ENCODE results near the gene ARMC2. TPM values are rescaled to one million over a fixed set of nuclear protein-coding genes. Genes with fewer than 3 reads are reported as not detected.

The ARMC2 gene
- polyA plus RNA-seq, 2 of the 4 experiments (the other 2 are of a cell fraction), result 2.1 to 4.9 TPM

GRCh38 chr6:109002882-109003281 lies 154.7 kb downstream of the ARMC2 start:
- Histone ChIP-seq H3K4me3 (no peak overlapping the region), H3K4me2 (no peak overlapping the region), H3K9me3 (no peaks in the 10 kb centered on the region), H3K4me1 (peaks cover 5% of the 10 kb centered on the region; the same call in 2 of the 3 replicates), H3K27ac (no peak overlapping the region)
- ATAC-seq (no peak), DNase-seq (ENCODE audit: low read depth in 1 of 2, low spot score in 1 of 2) (no peak), FAIRE-seq (no peak)
- CTCF ChIA-PET, result no interaction called here
- POLR2A ChIA-PET, result no interaction called here
- TF ChIP-seq PHF8 (IDR thresholded peaks at IDR 0.05; ENCODE audit: borderline replicate concordance, low read depth) (no peak), ZC3H11A (IDR thresholded peaks at IDR 0.05) (no peak), NFE2L2 (conservative IDR thresholded peaks at IDR 0.05; ENCODE audit: low read length) (no peak), SMC3 (IDR thresholded peaks at IDR 0.05) (no peak), ELK1 (IDR thresholded peaks at IDR 0.05; ENCODE audit: low read depth, low read length) (no peak), KDM1A (IDR thresholded peaks at IDR 0.05; ENCODE audit: low read depth) (no peak), HOXB13 (CRISPR knock-in tag; IDR thresholded peaks at IDR 0.05; ENCODE audit: low read depth) (no peak)

GRCh38 chr6:109006818-109007217 lies 158.6 kb downstream of the ARMC2 start:
- H3K4me1 ChIP-seq, result peaks cover 5% of the 10 kb centered on the region; the same call in 2 of the 3 replicates
- 58% methylated on average over 1 of the region's 1 CpG for WGBS (ENCODE audit: missing lambda C conversion rate)
- FAIRE-seq (no peak), ATAC-seq (no peak), DNase-seq (ENCODE audit: low read depth in 1 of 2, low spot score in 1 of 2) (no peak)
- ChIA-PET POLR2A (no interaction called here), CTCF (interaction anchor here (1.3 kb wide), 1 partner anchor 114 kb away, joined by 3 read pairs; no protein-coding TSS in a partner anchor)
- no peaks in the 10 kb centered on the region for H3K9me3 ChIP-seq
- H3K4me2 ChIP-seq, result no peak overlapping the region
- TF ChIP-seq HDAC2 (IDR thresholded peaks at IDR 0.05), result no peak
- no peak for TF ChIP-seq POLR2AphosphoS2 (conservative IDR thresholded peaks at IDR 0.05; ENCODE audit: low read length)
- no peak for TF ChIP-seq CEBPB (IDR thresholded peaks at IDR 0.05)
- no peak for TF ChIP-seq ZFP36 (IDR thresholded peaks at IDR 0.05; ENCODE audit: borderline replicate concordance, partially characterized antibody)
- no peak for TF ChIP-seq MYC (IDR thresholded peaks at IDR 0.05; ENCODE audit: borderline replicate concordance, low read length)
- TF ChIP-seq GATA3 (IDR thresholded peaks at IDR 0.05; ENCODE audit: borderline replicate concordance), result no peak
- TF ChIP-seq SMC3 (IDR thresholded peaks at IDR 0.05), result no peak
- TF ChIP-seq KDM5A (IDR thresholded peaks at IDR 0.05), result no peak
- no peak for TF ChIP-seq RFX5 (IDR thresholded peaks at IDR 0.05)
- no peak for TF ChIP-seq FOSL2 (IDR thresholded peaks at IDR 0.05)
- no peak for TF ChIP-seq FOSL2 (CRISPR knock-in tag; IDR thresholded peaks at IDR 0.05)
- TF ChIP-seq CBX8 (IDR thresholded peaks at IDR 0.05), result no peak
- no peak for TF ChIP-seq HOXB5 (CRISPR knock-in tag; IDR thresholded peaks at IDR 0.05)
- TF ChIP-seq HOXA7 (CRISPR knock-in tag; IDR thresholded peaks at IDR 0.05), result no peak
- TF ChIP-seq NPAS2 (CRISPR knock-in tag; IDR thresholded peaks at IDR 0.05; ENCODE audit: borderline replicate concordance), result no peak
- TF ChIP-seq HOXB13 (CRISPR knock-in tag; IDR thresholded peaks at IDR 0.05; ENCODE audit: low read depth), result no peak
- no peak for TF ChIP-seq ELK1 (IDR thresholded peaks at IDR 0.05; ENCODE audit: low read depth, low read length)
- no peak for TF ChIP-seq FOSB (CRISPR knock-in tag; IDR thresholded peaks at IDR 0.05)
- no peak for TF ChIP-seq TFCP2L1 (CRISPR knock-in tag; IDR thresholded peaks at IDR 0.05)
- H3K4me3 ChIP-seq, result no peak overlapping the region
- H3K27ac ChIP-seq, result no peak overlapping the region

GRCh38 chr6:109007521-109007920 lies 159.3 kb downstream of the ARMC2 start:
- Histone ChIP-seq H3K27ac (no peak overlapping the region), H3K9me3 (no peaks in the 10 kb centered on the region), H3K4me2 (peak overlapping the region; percentile 73), H3K4me1 (peaks cover 4% of the 10 kb centered on the region; the same call in 2 of the 3 replicates), H3K4me3 (no peak overlapping the region)
- ChIA-PET CTCF (interaction anchor here (1.4 kb wide), 1 partner anchor 66 kb away, joined by 3 read pairs; no protein-coding TSS in a partner anchor), POLR2A (no interaction called here)
- DNase-seq (ENCODE audit: low read depth in 1 of 2, low spot score in 1 of 2) (no peak), FAIRE-seq (no peak), ATAC-seq (no peak)
- TF ChIP-seq MAFK (IDR thresholded peaks at IDR 0.05; ENCODE audit: partially characterized antibody) (peak; percentile 14), EHMT2 (IDR thresholded peaks at IDR 0.05; ENCODE audit: low read depth) (no peak)
- 90% methylated on average over 3 of the region's 3 CpGs for WGBS (ENCODE audit: missing lambda C conversion rate)
